H1 (cell line): Measurements from ENCODE around the gene TMEM161A. TPM values are rescaled to one million over a fixed set of nuclear protein-coding genes. Genes with fewer than 3 reads are reported as not detected.

ENCODE experiments used
- ATF3 ChIP-seq: IDR thresholded peaks from 2 replicates; pipeline ENCODE4 v1.6.1; 2011; ENCODE audit warnings: low read depth, mild to moderate bottlenecking, low read length; ENCODE audit not compliant: insufficient read depth
- EZH2 ChIP-seq: fragments of 200-600 bp; sonication (generic); IDR thresholded peaks from 2 replicates; pipeline ENCODE4 v1.7.1; 2012; ENCODE audit warnings: low read depth, mild to moderate bottlenecking, moderate library complexity, low read length, inconsistent platforms; ENCODE audit not compliant: severe bottlenecking
- TBP ChIP-seq: IDR thresholded peaks from 2 replicates; pipeline ENCODE4 v1.6.1; 2011; ENCODE audit warnings: low read depth, low read length, improper control_type of control experiment
- polyA plus RNA-seq, 7 experiments: library from polyadenylated mRNA; depleted of rRNA in 3 of 7; stranded (reverse) in 5 of 7; unstranded in 2 of 7; fragments of >200 nt in 5 of 7; fragments of 200-250 nt in 2 of 7; gene quantifications; 1 replicate in 5 of 7; 2 replicates in 1 of 7; 4 replicates in 1 of 7; pipeline versions ENCODE4 v1.2.1 to v1.2.3, GENCODE V29; 2011 to 2013; ENCODE audit warnings: missing spikeins in 2 of 7, mixed read lengths in 2 of 7
- total RNA-seq: library from RNA; stranded (reverse); fragmentation: NEBNext Ultra II Directional; extraction: Animal tissue kit (Norgen Biotek cat#: 25700); gene quantifications from 2 replicates; pipeline ENCODE4 v1.2.1, GENCODE V29; 2021

Gene TMEM161A
- total and polyA plus RNA-seq, 2 of the 8 experiments (the other 6 are each of a cell fraction or from before 2014, with no cell fraction given): 47.8 to 103 TPM

- no peak for TF ChIP-seq ATF3
- TF ChIP-seq TBP: no peak
- no peak for TF ChIP-seq EZH2
- TF ChIP-seq, all 59 proteins: peak for 2
These were observed 25.1 kb downstream of the TMEM161A start (continued) for GRCh38 chr19:19113040-19113626.
